ENCODE measurements around the gene ATP6AP2. TPM values are rescaled to one million over a fixed set of nuclear protein-coding genes. Genes with fewer than 3 reads are reported as not detected.

Gene ATP6AP2
- total RNA-seq, 4 donors from 2014 or later, result 213 to 287 (median 270) TPM

DNA sequence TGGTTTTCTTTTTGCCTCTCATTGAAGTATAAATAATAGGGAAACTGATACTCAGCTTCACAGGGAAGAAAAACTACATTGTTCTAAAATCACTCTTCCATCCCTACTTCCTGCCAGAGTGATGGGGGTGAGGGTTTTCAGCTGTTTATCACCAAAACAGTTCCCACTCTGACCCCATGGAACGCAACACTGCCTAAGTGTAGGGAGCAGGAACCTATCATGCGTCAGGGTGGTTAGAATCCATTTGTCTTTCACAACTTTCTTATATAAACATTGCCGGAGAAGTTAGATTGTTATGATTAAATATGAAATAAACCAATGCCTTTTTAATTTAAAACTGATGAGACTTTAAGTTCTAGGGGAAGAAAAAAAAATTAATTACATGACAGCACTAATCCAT is 26.6 kb downstream of the ATP6AP2 start:
- DNase-seq, result no peak
- no peaks in the 10 kb centered on the region for H3K36me3 ChIP-seq
- TF ChIP-seq, protein P1, sequence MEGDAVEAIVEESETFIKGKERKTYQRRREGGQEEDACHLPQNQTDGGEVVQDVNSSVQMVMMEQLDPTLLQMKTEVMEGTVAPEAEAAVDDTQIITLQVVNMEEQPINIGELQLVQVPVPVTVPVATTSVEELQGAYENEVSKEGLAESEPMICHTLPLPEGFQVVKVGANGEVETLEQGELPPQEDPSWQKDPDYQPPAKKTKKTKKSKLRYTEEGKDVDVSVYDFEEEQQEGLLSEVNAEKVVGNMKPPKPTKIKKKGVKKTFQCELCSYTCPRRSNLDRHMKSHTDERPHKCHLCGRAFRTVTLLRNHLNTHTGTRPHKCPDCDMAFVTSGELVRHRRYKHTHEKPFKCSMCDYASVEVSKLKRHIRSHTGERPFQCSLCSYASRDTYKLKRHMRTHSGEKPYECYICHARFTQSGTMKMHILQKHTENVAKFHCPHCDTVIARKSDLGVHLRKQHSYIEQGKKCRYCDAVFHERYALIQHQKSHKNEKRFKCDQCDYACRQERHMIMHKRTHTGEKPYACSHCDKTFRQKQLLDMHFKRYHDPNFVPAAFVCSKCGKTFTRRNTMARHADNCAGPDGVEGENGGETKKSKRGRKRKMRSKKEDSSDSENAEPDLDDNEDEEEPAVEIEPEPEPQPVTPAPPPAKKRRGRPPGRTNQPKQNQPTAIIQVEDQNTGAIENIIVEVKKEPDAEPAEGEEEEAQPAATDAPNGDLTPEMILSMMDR (IDR thresholded peaks at IDR 0.05), result no peak
- no peak for TF ChIP-seq POLR2A (IDR thresholded peaks at IDR 0.05)
- H3K9me3 ChIP-seq, result no peaks in the 10 kb centered on the region
- intact Hi-C loops (cut with DNase I), result no loop called here
- 77 to 78% methylated on average over 3 of the region's 3 CpGs for WGBS, 2 donors
- H3K4me1 ChIP-seq, result no peaks in the 10 kb centered on the region
- peaks cover 9% of the 10 kb centered on the region for H3K27me3 ChIP-seq
- H3K27ac ChIP-seq, result no peak overlapping the region
- H3K4me3 ChIP-seq (replicated peaks in 1 of 3), result no peak overlapping the region

DNA sequence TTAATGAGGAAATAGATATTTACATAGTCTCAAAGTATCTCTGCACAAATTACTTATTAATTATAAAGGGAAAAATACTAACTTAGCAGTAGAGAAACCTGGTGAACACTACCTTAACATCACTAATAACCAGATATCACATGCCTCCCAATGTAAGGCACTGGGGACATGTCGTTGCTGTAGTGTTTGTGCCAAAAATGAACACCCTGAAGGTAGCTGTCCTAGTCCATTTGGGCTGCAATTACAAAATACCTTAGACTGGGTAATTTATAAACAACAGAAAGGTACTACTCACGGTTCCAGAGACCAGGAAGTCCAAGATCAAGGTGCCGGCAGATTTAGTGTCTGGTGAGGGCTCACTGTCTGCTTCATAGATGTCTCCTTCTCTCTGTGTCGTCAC is 31.7 kb downstream of the ATP6AP2 start:
- no peak overlapping the region for H3K27ac ChIP-seq
- no peaks in the 10 kb centered on the region for H3K4me1 ChIP-seq
- 53 to 68% methylated on average over 4 of the region's 4 CpGs for WGBS, 2 donors
- TF ChIP-seq, protein P1 (IDR thresholded peaks at IDR 0.05), result no peak
- no peak for TF ChIP-seq POLR2A (IDR thresholded peaks at IDR 0.05)
- intact Hi-C loops (cut with DNase I), result no loop called here
- peaks cover 4% of the 10 kb centered on the region for H3K27me3 ChIP-seq
- H3K9me3 ChIP-seq, result no peaks in the 10 kb centered on the region
- H3K36me3 ChIP-seq, result no peaks in the 10 kb centered on the region
- DNase-seq, result no peak
- H3K4me3 ChIP-seq (replicated peaks in 1 of 3), result no peak overlapping the region

DNA sequence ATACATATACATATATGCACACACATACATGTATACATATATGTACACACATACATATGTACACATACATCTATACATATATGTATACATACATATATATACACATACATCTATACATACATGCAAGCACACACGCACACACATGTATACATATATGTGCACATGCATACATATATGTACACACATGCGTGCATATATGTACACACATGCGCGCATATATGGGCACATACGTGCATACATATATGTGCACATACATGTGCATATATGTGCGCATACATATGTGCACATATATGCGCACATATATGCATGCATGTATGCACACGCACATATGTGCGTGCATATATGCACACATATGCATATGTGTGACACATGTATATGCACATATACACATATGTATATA is 35.2 kb downstream of the ATP6AP2 start:
- TF ChIP-seq, protein P1 (IDR thresholded peaks at IDR 0.05), result no peak
- no peak for TF ChIP-seq POLR2A (IDR thresholded peaks at IDR 0.05)
- no peak for DNase-seq
- 77 to 79% methylated on average over 9 of the region's 9 CpGs for WGBS, 2 donors
- Histone ChIP-seq H3K9me3 (no peaks in the 10 kb centered on the region), H3K27ac (no peak overlapping the region), H3K36me3 (no peaks in the 10 kb centered on the region), H3K4me1 (no peaks in the 10 kb centered on the region), H3K4me3 (replicated peaks in 1 of 3) (no peak overlapping the region), H3K27me3 (no peaks in the 10 kb centered on the region)
- intact Hi-C loops (cut with DNase I), result no loop called here

DNA sequence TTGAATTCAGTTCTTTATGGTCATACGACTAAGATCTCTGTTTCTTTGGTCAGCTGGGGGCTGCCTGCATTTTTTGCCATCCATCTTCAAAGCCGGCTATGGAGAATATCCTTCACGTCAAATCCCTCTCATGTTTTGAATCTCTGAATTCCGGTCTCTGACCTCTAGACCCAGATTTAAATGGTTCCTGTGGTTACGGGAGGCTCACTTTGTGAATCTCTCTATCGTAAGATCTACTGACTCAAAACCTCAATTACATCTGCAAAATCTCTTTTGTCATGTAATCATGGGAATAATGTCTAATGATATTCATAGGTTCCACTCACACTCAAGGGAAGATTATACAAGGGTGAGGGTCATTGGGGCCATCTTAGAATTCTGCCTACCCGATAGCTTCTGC is 36.8 kb downstream of the ATP6AP2 start:
- 89 to 92% methylated on average over 7 of the region's 7 CpGs for WGBS, 2 donors
- no peaks in the 10 kb centered on the region for H3K4me1 ChIP-seq
- H3K36me3 ChIP-seq, result no peaks in the 10 kb centered on the region
- no peaks in the 10 kb centered on the region for H3K9me3 ChIP-seq
- no peak overlapping the region for H3K4me3 ChIP-seq (replicated peaks in 1 of 3)
- H3K27ac ChIP-seq, result no peak overlapping the region
- intact Hi-C loops (cut with DNase I), result no loop called here
- no peak for DNase-seq
- no peaks in the 10 kb centered on the region for H3K27me3 ChIP-seq
- TF ChIP-seq, protein P1 (IDR thresholded peaks at IDR 0.05), result no peak
- TF ChIP-seq POLR2A (IDR thresholded peaks at IDR 0.05), result no peak

DNA sequence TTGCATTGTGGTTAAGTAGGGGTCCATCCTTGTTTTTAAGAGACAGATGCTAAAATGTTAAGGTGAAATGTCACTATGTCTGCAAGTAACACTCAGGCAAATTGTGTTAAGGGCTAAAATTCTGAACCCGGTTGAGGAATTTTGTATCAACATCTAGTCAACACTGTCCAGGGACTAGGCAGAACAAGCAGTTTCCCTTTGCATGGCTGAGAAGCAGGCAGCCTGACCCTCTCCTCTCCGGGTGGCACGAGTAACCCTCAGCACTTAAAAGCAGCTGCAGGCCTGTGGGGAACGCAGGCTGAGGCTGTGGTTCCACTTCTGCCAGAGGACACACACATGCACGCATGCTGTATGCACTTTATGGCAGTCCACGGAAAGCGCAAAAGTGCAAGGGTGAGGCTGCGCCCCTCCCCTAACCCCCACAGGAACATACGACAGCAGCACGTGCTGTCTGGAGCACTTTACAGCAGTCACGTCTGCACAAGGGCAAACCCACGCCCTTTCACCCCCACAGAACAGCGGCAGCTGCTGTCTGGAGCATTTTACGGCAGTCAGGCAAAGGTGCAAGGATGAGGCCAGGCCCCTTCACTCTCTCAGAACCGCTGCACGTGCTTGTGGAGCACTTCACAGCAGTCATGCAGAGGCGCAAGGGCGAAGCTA is 41.8 kb downstream of the ATP6AP2 start:
- no peaks in the 10 kb centered on the region for H3K27me3 ChIP-seq
- DNase-seq, result no peak
- H3K4me1 ChIP-seq, result no peaks in the 10 kb centered on the region
- H3K36me3 ChIP-seq, result peaks cover 0 to 3% of the 10 kb centered on the region in 2 donors
- no peaks in the 10 kb centered on the region for H3K9me3 ChIP-seq
- H3K27ac ChIP-seq, result no peak overlapping the region
- no peak for TF ChIP-seq POLR2A (IDR thresholded peaks at IDR 0.05)
- TF ChIP-seq, protein P1 (IDR thresholded peaks at IDR 0.05), result no peak
- H3K4me3 ChIP-seq (replicated peaks in 1 of 3), result no peak overlapping the region
- WGBS, 2 donors, result 63 to 67% methylated on average over 2 to 8 of the region's 18 CpGs
- intact Hi-C loops (cut with DNase I), result no loop called here

Measured in thyroid gland (tissue), 4 donors.